GM21360 (cell line): Measurements from ENCODE around the gene ENDOU.

Experiments used
- ATAC-seq: cut with Tn5 transposase; IDR thresholded peaks from one replicate; pipeline ENCODE4 v1.9.1; 2021; ENCODE audit warnings: mild to moderate bottlenecking, moderate library complexity; ENCODE audit not compliant: unreplicated experiment

ENDOU gene

GRCh38 chr12:47744778-47745436, 19.6 kb upstream of the ENDOU start:
- ATAC-seq = no peak

- ATAC-seq = no peak
Measured at GRCh38 chr12:47744005-47744651, 18.8 kb upstream of the ENDOU start.

GRCh38 chr12:47743311-47743860, 18.1 kb upstream of the ENDOU start:
- no peak for ATAC-seq

GRCh38 chr12:47742253-47742825, 17.0 kb upstream of the ENDOU start:
- ATAC-seq = no peak

GRCh38 chr12:47741340-47741703, 16.0 kb upstream of the ENDOU start:
- ATAC-seq = no peak

GRCh38 chr12:47740606-47741339, 15.5 kb upstream of the ENDOU start:
- no peak for ATAC-seq

- no peak for ATAC-seq
Measured at GRCh38 chr12:47739979-47740378, 14.7 kb upstream of the ENDOU start.

GRCh38 chr12:47739297-47739696, 14.0 kb upstream of the ENDOU start:
- no peak for ATAC-seq

- ATAC-seq = no peak
Measured at GRCh38 chr12:47737936-47738594, 12.8 kb upstream of the ENDOU start.

GRCh38 chr12:47736877-47737676, 11.8 kb upstream of the ENDOU start:
- no peak for ATAC-seq

- no peak for ATAC-seq
Measured at GRCh38 chr12:47736216-47736615, 10.9 kb upstream of the ENDOU start.

GRCh38 chr12:47735649-47736048, 10.4 kb upstream of the ENDOU start:
- no peak for ATAC-seq

- ATAC-seq = no peak
Measured at GRCh38 chr12:47734725-47735480, 9.6 kb upstream of the ENDOU start.

- no peak for ATAC-seq
Measured at GRCh38 chr12:47733142-47733541, 7.9 kb upstream of the ENDOU start.

GRCh38 chr12:47732504-47732903, 7.2 kb upstream of the ENDOU start:
- ATAC-seq = no peak

GRCh38 chr12:47731723-47732122, 6.4 kb upstream of the ENDOU start:
- no peak for ATAC-seq

GRCh38 chr12:47730341-47730744, 5.1 kb upstream of the ENDOU start:
- ATAC-seq = no peak

GRCh38 chr12:47729233-47729632, 3.9 kb upstream of the ENDOU start:
- no peak for ATAC-seq

- ATAC-seq = peak; percentile 78
Measured at GRCh38 chr12:47725893-47726292, 603 bp upstream of the ENDOU start.
